ENCODE measurements around the gene HOXD12. TPM values are rescaled to one million over a fixed set of nuclear protein-coding genes. Genes with fewer than 3 reads are reported as not detected.

HOXD12 gene
- total RNA-seq, result not detected
- total RNA-seq (2013), result not detected

- no peaks in the 10 kb centered on the region for H3K9me3 Mint-ChIP-seq
- peaks cover 18 to 24% of the 10 kb centered on the region in 2 donors for H3K4me1 Mint-ChIP-seq
- TF ChIP-seq CTCF (IDR thresholded peaks at IDR 0.05), result no peak
- intact Hi-C loops (cut with micrococcal nuclease), result loop anchor here (5.0 kb wide), 1 partner anchor 848 kb away; no protein-coding TSS in a partner anchor
- Histone ChIP-seq H3K27me3 (ENCODE audit: control insufficient read depth, insufficient read depth, low read length) (peaks cover 93% of the 10 kb centered on the region), H3K9me3 (ENCODE audit: control insufficient read depth, insufficient read depth, low read length) (peaks cover 6% of the 10 kb centered on the region), H3K4me1 (ENCODE audit: control insufficient read depth, insufficient read depth, low read length) (peaks cover 18% of the 10 kb centered on the region), H3K27ac (ENCODE audit: low read length) (no peak within 1 kb of the TSS), H3K4me3 (ENCODE audit: low read length) (no peak within 1 kb of the TSS), H3K36me3 (ENCODE audit: control insufficient read depth, insufficient read depth, low read length) (no peaks in the 10 kb centered on the region)
- DNase-seq, result peak in 1 of 2 donors; percentile 10
- no peak for ATAC-seq
- peaks cover 78 to 79% of the 10 kb centered on the region in 2 donors for H3K27me3 Mint-ChIP-seq (ENCODE audit: low read depth in 2 of 2)
- H3K36me3 Mint-ChIP-seq, result no peaks in the 10 kb centered on the region
- WGBS (ENCODE audit: insufficient coverage), result 10% methylated on average over 70 of the region's 70 CpGs
- H3K4me3 Mint-ChIP-seq, result peak within 1 kb of the TSS; percentile 25
- no peak within 1 kb of the TSS for H3K27ac Mint-ChIP-seq
Observed at GRCh38 chr2:176099728-176100546, at the start of gene HOXD12. Gene HOXD12 (plus strand): TSS chr2:176099795. CDS start chr2:176099802, 7 bp downstream.

- Histone ChIP-seq H3K9me3 (ENCODE audit: control insufficient read depth, insufficient read depth, low read length) (no peaks in the 10 kb centered on the region), H3K4me1 (ENCODE audit: control insufficient read depth, insufficient read depth, low read length) (no peaks in the 10 kb centered on the region), H3K27me3 (ENCODE audit: control insufficient read depth, insufficient read depth, low read length) (peaks cover 5% of the 10 kb centered on the region), H3K4me3 (ENCODE audit: low read length) (no peak overlapping the region), H3K36me3 (ENCODE audit: control insufficient read depth, insufficient read depth, low read length) (no peaks in the 10 kb centered on the region), H3K27ac (ENCODE audit: low read length) (no peak overlapping the region)
- Mint-ChIP-seq H3K4me3 (no peak overlapping the region), H3K9me3 (no peaks in the 10 kb centered on the region), H3K27me3 (ENCODE audit: low read depth in 2 of 2) (peaks cover 32 to 53% of the 10 kb centered on the region in 2 donors), H3K36me3 (no peaks in the 10 kb centered on the region), H3K4me1 (no peaks in the 10 kb centered on the region), H3K27ac (no peak overlapping the region)
- intact Hi-C loops (cut with micrococcal nuclease), result no loop called here
- ATAC-seq, result no peak
- TF ChIP-seq CTCF (IDR thresholded peaks at IDR 0.05), result no peak
- no CpG with 5 or more reads among the region's 1 CpG for WGBS (ENCODE audit: insufficient coverage)
- no peak for DNase-seq
Observed at GRCh38 chr2:176056406-176056805, 43.2 kb upstream of the HOXD12 start.

- Histone ChIP-seq H3K4me1 (ENCODE audit: control insufficient read depth, insufficient read depth, low read length) (peaks cover 6% of the 10 kb centered on the region), H3K27me3 (ENCODE audit: control insufficient read depth, insufficient read depth, low read length) (peaks cover 39% of the 10 kb centered on the region), H3K9me3 (ENCODE audit: control insufficient read depth, insufficient read depth, low read length) (no peaks in the 10 kb centered on the region), H3K36me3 (ENCODE audit: control insufficient read depth, insufficient read depth, low read length) (no peaks in the 10 kb centered on the region), H3K4me3 (ENCODE audit: low read length) (no peak overlapping the region), H3K27ac (ENCODE audit: low read length) (no peak overlapping the region)
- Mint-ChIP-seq H3K27ac (no peak overlapping the region), H3K9me3 (no peaks in the 10 kb centered on the region), H3K4me1 (no peaks in the 10 kb centered on the region), H3K27me3 (ENCODE audit: low read depth in 2 of 2) (peaks cover 40 to 46% of the 10 kb centered on the region in 2 donors), H3K36me3 (no peaks in the 10 kb centered on the region), H3K4me3 (no peak overlapping the region)
- ATAC-seq (no peak), DNase-seq (no peak)
- TF ChIP-seq CTCF (IDR thresholded peaks at IDR 0.05), result no peak
- 36% methylated on average over 1 of the region's 2 CpGs for WGBS (ENCODE audit: insufficient coverage)
- intact Hi-C loops (cut with micrococcal nuclease), result no loop called here
Observed at GRCh38 chr2:176063958-176064357, 35.6 kb upstream of the HOXD12 start.
